GM12878 (cell line): Measurements from ENCODE around the gene ZNF423. TPM values are rescaled to one million over a fixed set of nuclear protein-coding genes. Genes with fewer than 3 reads are reported as not detected.

Experiments
- ASH2L ChIP-seq: fragments of 300-600, 200-600 bp; sonication (generic); IDR thresholded peaks from 2 replicates; pipeline ENCODE4 v1.6.1; 2017; ENCODE audit warnings: low read depth, mild to moderate bottlenecking, borderline replicate concordance
- HSF1 ChIP-seq: fragments of 150-350 bp; IDR thresholded peaks from 2 replicates; pipeline ENCODE4 v1.6.1; 2014; ENCODE audit warnings: mild to moderate bottlenecking, low read depth, low read length
- SMAD5 ChIP-seq: IDR thresholded peaks from 2 replicates; pipeline ENCODE4 v1.6.1; 2016; ENCODE audit warnings: antibody characterized with exemption, low read depth
- SUPT20H ChIP-seq: IDR thresholded peaks from 2 replicates; pipeline ENCODE4 v1.6.1; 2011; ENCODE audit warnings: low read depth, mild to moderate bottlenecking, low read length, moderate library complexity, borderline replicate concordance; ENCODE audit not compliant: control insufficient read depth
- TAF1 ChIP-seq: IDR thresholded peaks from 2 replicates; pipeline ENCODE4 v1.6.1; 2011; ENCODE audit warnings: mild to moderate bottlenecking, low read depth, low read length, borderline replicate concordance
- polyA plus RNA-seq, 11 experiments: library from polyadenylated mRNA; depleted of rRNA in 4 of 11; unstranded in 6 of 11; stranded (reverse) in 5 of 11; fragments of >200 nt; fragmentation: Nextera tagmentation in 4 of 11; fragmentation: Illumina TruSeq in 1 of 11; extraction: Ambion mirVana in 4 of 11; extraction: Trizol in 1 of 11; gene quantifications; 1 replicate in 1 of 11; 2 replicates in 10 of 11; pipeline versions ENCODE4 v1.2.1 to v1.2.3, GENCODE V29; 2011 to 2016; ENCODE audit warnings: inconsistent platforms in 2 of 11, missing spikeins in 2 of 11, low read depth in 1 of 11
- total RNA-seq, 4 experiments: library from RNA; depleted of rRNA in 3 of 4; stranded (reverse); fragments of >200 nt in 3 of 4; fragmentation: Illumina TruSeq in 1 of 4; extraction: Trizol in 1 of 4; gene quantifications; 2 replicates each; pipeline versions ENCODE4 v1.2.1 to v1.2.3, GENCODE V29; 2013 to 2021
- TF ChIP-seq, protein P1 (sequence below): fragments of 450-650 bp; IDR thresholded peaks from 2 replicates; pipeline ENCODE4 v1.6.1; 2017; ENCODE audit warnings: mild to moderate bottlenecking
- TF ChIP-seq, protein P2 (sequence below): fragments of 450-650 bp; IDR thresholded peaks from 2 replicates; pipeline ENCODE4 v1.6.1; 2017; ENCODE audit warnings: mild to moderate bottlenecking, moderate library complexity

The ZNF423 gene
- total and polyA plus RNA-seq, 10 of the 15 experiments (the other 5 are each of a cell fraction or from before 2014, with no cell fraction given) = 0.03 to 0.64 (median 0.10) TPM

- TF ChIP-seq, protein P1, sequence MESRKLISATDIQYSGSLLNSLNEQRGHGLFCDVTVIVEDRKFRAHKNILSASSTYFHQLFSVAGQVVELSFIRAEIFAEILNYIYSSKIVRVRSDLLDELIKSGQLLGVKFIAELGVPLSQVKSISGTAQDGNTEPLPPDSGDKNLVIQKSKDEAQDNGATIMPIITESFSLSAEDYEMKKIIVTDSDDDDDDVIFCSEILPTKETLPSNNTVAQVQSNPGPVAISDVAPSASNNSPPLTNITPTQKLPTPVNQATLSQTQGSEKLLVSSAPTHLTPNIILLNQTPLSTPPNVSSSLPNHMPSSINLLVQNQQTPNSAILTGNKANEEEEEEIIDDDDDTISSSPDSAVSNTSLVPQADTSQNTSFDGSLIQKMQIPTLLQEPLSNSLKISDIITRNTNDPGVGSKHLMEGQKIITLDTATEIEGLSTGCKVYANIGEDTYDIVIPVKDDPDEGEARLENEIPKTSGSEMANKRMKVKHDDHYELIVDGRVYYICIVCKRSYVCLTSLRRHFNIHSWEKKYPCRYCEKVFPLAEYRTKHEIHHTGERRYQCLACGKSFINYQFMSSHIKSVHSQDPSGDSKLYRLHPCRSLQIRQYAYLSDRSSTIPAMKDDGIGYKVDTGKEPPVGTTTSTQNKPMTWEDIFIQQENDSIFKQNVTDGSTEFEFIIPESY = no peak
- no peak for TF ChIP-seq ASH2L
- no peak for TF ChIP-seq SMAD5
- TF ChIP-seq, protein P2, sequence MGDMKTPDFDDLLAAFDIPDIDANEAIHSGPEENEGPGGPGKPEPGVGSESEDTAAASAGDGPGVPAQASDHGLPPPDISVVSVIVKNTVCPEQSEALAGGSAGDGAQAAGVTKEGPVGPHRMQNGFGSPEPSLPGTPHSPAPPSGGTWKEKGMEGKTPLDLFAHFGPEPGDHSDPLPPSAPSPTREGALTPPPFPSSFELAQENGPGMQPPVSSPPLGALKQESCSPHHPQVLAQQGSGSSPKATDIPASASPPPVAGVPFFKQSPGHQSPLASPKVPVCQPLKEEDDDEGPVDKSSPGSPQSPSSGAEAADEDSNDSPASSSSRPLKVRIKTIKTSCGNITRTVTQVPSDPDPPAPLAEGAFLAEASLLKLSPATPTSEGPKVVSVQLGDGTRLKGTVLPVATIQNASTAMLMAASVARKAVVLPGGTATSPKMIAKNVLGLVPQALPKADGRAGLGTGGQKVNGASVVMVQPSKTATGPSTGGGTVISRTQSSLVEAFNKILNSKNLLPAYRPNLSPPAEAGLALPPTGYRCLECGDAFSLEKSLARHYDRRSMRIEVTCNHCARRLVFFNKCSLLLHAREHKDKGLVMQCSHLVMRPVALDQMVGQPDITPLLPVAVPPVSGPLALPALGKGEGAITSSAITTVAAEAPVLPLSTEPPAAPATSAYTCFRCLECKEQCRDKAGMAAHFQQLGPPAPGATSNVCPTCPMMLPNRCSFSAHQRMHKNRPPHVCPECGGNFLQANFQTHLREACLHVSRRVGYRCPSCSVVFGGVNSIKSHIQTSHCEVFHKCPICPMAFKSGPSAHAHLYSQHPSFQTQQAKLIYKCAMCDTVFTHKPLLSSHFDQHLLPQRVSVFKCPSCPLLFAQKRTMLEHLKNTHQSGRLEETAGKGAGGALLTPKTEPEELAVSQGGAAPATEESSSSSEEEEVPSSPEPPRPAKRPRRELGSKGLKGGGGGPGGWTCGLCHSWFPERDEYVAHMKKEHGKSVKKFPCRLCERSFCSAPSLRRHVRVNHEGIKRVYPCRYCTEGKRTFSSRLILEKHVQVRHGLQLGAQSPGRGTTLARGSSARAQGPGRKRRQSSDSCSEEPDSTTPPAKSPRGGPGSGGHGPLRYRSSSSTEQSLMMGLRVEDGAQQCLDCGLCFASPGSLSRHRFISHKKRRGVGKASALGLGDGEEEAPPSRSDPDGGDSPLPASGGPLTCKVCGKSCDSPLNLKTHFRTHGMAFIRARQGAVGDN = no peak
- TF ChIP-seq HSF1 = no peak
- TF ChIP-seq SUPT20H = no peak
- no peak for TF ChIP-seq TAF1
These were observed 173.2 kb downstream of the ZNF423 start (continued) for GRCh38 chr16:49682577-49683165.
